Ectodermal cell (in vitro differentiated cells): ENCODE measurements around the gene PRDM16.
"Not testable (repeated sequence)": the region's sequence is repeated elsewhere in the genome, so short reads cannot be mapped to it uniquely, and the experiment has no call there.

Experiments used
- H3K27ac ChIP-seq: 2 replicates; pipeline ENCODE4 v1.7.0; 2013; ENCODE audit warnings: mild to moderate bottlenecking, low read depth, low read length; ENCODE audit not compliant: insufficient read depth, poor library complexity, severe bottlenecking
- H3K27me3 ChIP-seq: 2 replicates; pipeline ENCODE4 v1.7.0; 2013; ENCODE audit warnings: mild to moderate bottlenecking, low read length; ENCODE audit not compliant: insufficient read depth, control insufficient read depth, poor library complexity, severe bottlenecking
- H3K36me3 ChIP-seq: one replicate; pipeline ENCODE4 v1.7.0; 2013; ENCODE audit warnings: low read length; ENCODE audit not compliant: control insufficient read depth, insufficient read depth
- H3K4me1 ChIP-seq: one replicate; pipeline ENCODE4 v1.7.0; 2013; ENCODE audit warnings: low read length; ENCODE audit not compliant: control insufficient read depth, insufficient read depth
- H3K4me3 ChIP-seq: 2 replicates; pipeline ENCODE4 v1.7.0; 2013; ENCODE audit warnings: low read depth, low read length, control low read depth; ENCODE audit not compliant: insufficient read depth
- H3K9me3 ChIP-seq: 2 replicates; pipeline ENCODE4 v1.7.0; 2013; ENCODE audit warnings: mild to moderate bottlenecking, low read length, moderate library complexity; ENCODE audit not compliant: control insufficient read depth
- WGBS, 2 experiments: methylation state at CpG; one replicate each; pipeline ENCODE4 v1.1.7; 2013; ENCODE audit warnings: missing lambda C conversion rate in 2 of 2; 5-methylcytosine and 5-hydroxymethylcytosine counted together

Gene PRDM16

DNA sequence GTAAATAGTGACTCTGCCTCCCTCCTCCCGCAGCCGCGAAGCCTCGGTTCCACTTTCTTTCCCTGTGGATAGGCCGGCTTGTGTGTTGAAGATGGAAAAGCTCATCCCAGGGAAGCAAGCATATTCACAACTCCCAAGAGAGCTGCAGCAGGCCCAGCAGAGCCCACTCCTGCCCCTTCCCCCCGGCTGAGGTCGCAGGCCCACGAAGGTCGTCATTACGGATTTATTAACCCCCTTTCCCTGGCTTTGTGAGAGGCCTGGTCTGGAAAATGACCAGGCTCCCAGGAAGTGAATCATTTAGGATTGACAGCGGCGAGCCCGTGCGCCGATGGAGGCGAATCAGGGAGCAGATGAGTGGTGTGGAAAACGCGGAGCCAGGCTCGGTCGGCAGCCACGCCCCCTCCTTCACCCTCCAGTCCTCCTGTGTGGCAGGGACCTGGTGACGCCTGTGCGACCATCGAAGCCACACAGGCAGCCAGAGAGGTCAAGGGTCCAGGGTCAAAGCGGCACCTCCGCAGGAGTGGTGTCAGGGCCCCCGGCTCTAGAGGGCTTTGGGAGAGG, 93.4 kb downstream of the PRDM16 start:
- no peaks in the 10 kb centered on the region for H3K27me3 ChIP-seq
- H3K27ac ChIP-seq: no peak overlapping the region
- no peaks in the 10 kb centered on the region for H3K36me3 ChIP-seq
- no peaks in the 10 kb centered on the region for H3K9me3 ChIP-seq
- no peak overlapping the region for H3K4me3 ChIP-seq
- H3K4me1 ChIP-seq: no peaks in the 10 kb centered on the region
- 86 to 87% methylated on average over 27 of the region's 27 CpGs for WGBS, 2 experiments

DNA sequence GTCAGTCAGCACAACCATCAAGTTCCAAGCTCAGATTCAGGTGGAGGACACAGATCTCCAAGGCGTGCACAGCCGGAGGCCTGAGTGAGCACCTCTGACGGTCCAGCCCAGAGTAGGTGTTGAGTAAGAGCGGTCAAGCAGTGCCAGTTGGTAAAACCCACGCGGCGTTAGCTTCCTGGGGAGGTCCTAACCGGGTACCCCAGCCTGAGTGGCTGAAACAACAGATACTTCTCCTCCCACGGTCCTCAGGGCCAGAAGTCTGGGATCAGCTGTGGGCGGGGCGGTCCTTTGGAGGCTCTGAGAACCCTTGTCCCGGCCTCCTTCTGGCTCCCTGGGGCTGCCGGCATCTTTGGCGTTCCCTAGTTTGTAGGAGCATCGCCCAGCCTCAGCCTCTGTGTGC, 94.4 kb downstream of the PRDM16 start:
- 85 to 89% methylated on average over 15 of the region's 15 CpGs for WGBS, 2 experiments
- Histone ChIP-seq H3K36me3 (no peaks in the 10 kb centered on the region), H3K9me3 (no peaks in the 10 kb centered on the region), H3K27ac (no peak overlapping the region), H3K4me3 (no peak overlapping the region), H3K27me3 (no peaks in the 10 kb centered on the region), H3K4me1 (no peaks in the 10 kb centered on the region)

DNA sequence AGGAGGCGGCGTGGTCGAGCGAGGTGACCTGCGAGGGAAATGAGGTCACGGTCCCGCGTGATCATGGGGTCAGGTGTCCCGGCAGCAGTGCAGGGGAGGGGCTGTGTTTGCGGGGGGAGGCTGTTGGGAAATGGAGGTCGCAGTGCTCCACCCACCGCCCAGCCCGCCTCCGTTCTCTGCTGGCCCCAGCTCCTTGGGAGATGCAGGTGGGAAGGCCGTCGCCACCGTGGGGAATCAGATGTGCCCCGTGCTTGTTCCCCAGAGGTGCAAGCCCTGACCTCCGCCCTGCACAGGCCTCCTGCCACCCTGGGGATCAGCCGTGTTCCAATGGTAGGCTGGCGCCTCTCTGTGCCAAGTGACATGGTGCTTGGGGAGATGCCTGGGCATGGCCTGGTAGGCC, 95.7 kb downstream of the PRDM16 start:
- H3K36me3 ChIP-seq: no peaks in the 10 kb centered on the region
- no peak overlapping the region for H3K27ac ChIP-seq
- no peaks in the 10 kb centered on the region for H3K9me3 ChIP-seq
- WGBS, 2 experiments: 93 to 94% methylated on average over 21 of the region's 21 CpGs
- H3K27me3 ChIP-seq: no peaks in the 10 kb centered on the region
- H3K4me1 ChIP-seq: peaks cover 7% of the 10 kb centered on the region
- H3K4me3 ChIP-seq: no peak overlapping the region

DNA sequence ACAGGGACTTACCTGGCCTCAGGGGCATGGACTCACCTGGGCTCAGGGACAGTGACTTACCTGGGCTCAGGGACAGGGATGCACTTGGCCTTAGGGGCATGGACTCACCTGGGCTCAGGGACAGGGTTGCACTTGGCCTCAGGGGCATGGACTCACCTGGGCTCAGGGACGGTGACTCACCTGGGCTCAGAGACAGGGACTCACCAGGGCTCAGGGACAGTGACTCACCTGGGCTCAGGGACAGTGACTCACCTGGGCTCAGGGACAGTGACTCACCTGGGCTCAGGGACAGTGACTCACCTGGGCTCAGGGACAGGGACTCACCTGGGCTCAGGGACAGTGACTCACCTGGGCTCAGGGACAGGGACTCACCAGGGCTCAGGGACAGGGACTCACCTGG, 96.2 kb downstream of the PRDM16 start:
- H3K36me3 ChIP-seq, H3K27ac ChIP-seq, H3K9me3 ChIP-seq, H3K4me3 ChIP-seq, H3K27me3 ChIP-seq: not testable (repeated sequence)
- whole genome bisulfite sequencing, 2 experiments: 90 to 93% methylated on average over 1 of the region's 1 CpG
- peaks cover 12% of the 10 kb centered on the region for H3K4me1 ChIP-seq

DNA sequence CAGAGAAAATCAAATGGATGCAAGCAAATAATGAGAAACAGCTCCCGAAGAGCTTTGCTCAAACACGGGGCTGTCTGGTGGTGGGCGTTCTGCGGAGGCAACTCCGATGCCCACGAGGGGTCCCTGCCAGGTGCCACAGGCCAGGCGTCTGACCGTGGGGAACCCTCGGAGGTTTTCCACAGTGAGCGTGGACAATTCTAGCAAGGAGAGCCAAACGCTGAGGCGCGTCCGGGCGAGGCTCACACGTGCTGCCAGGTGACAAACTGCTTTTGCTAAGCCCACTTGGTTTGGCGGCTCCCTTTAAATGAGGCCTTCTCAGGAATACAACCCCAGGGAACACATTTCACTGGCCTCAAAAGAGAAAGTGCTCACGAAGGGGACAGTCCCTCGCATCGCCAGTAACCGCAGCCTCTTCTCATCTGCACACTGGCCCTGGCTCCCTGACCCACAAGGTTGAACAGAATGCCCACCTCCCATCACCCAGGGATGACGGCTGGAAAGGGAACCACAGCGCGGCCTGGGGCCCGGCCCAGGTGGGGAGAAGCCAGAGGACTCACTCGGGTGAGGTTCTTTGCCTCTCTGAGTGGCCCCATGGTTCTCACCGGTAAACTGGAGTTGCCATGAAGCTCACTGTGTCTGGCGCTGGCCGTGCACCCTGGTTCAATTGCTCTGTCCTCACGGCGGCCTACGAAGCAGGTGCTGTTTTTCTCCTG, 97.4 kb downstream of the PRDM16 start:
- Histone ChIP-seq H3K27me3 (no peaks in the 10 kb centered on the region), H3K4me1 (peaks cover 24% of the 10 kb centered on the region), H3K36me3 (no peaks in the 10 kb centered on the region), H3K4me3 (no peak overlapping the region), H3K9me3 (no peaks in the 10 kb centered on the region), H3K27ac (no peak overlapping the region)
- 93% methylated on average over 32 of the region's 32 CpGs for WGBS, 2 experiments

DNA sequence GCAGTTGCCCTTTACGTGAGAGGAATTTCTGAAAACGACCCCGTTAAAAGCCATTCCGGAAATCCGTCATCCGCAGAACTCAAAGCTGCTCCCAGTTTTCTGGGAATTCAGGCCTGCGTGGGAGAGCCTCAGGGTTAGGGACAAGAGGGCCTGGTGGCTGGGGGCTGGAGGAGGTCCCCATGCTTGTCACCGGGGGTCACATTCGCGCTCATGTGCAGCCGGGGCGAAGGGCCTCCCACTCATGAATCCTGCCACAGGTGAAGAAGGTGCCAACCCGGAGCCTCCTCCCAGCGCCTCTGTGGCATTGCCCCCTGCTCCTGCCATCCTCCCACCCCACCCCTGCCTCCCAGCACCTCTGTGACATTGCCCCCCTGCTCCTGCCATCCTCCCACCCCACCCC, 98.3 kb downstream of the PRDM16 start:
- H3K36me3 ChIP-seq: no peaks in the 10 kb centered on the region
- 86 to 88% methylated on average over 14 of the region's 14 CpGs for WGBS, 2 experiments
- H3K4me1 ChIP-seq: peaks cover 24% of the 10 kb centered on the region
- H3K9me3 ChIP-seq: no peaks in the 10 kb centered on the region
- H3K27me3 ChIP-seq: no peaks in the 10 kb centered on the region
- no peak overlapping the region for H3K4me3 ChIP-seq
- H3K27ac ChIP-seq: no peak overlapping the region

DNA sequence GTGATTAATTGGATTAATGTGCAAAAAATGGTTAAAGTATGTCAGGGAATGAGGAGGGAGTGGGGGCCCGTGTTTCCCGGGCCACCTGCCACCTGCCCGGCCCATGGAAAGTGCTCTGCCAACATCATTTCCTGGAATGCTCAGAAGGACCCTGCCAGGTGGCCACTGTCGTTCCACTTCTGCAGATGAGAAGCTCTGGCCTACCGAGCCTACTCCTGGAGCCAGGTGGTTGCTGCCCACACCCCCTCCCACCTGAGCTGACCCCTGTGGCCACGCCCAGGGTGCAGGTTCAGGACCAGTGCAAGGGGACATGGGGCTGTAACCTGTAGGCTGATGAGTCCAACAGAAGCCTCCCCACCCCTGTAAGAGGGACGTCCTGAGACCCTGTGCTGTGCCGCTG, 99.7 kb downstream of the PRDM16 start:
- Histone ChIP-seq H3K27me3 (no peaks in the 10 kb centered on the region), H3K27ac (no peak overlapping the region), H3K4me1 (peaks cover 26% of the 10 kb centered on the region), H3K36me3 (no peaks in the 10 kb centered on the region), H3K9me3 (no peaks in the 10 kb centered on the region), H3K4me3 (no peak overlapping the region)
- 89% methylated on average over 8 of the region's 8 CpGs for WGBS, 2 experiments

DNA sequence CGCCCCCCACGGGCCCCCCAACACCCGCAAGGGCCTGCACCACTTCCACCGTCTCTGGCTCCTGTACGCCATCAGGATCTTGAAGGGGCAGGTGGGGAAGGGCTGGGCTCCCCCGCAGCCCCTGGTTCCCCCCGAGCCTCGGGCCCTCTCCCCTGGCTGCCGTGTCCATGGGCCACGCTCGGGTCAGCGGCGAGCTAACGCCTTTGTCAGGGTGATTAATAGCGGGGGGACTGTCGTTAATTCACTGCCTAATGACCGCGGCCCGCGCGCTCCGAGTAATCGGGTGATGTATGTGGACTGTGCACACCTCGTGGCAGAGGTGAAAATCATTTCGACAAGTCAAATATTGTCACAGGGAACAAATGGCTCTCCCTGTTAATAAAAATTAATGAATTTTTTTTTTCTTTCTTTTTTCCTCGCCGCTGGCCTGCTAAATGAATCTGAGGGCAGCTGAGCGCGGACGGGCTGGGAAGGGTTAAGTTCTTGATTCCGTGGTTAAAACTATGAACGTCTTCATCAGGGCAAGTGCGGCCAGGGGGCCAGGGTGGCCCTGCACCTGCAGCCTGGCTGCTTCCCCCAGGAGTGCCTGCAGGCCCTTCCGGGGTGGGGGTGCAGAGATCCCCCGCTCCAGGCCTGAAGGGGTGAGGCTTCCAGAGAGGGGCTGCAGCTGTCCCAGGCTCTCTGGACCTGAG, 100.8 kb downstream of the PRDM16 start:
- H3K36me3 ChIP-seq: no peaks in the 10 kb centered on the region
- H3K27ac ChIP-seq: no peak overlapping the region
- peaks cover 29% of the 10 kb centered on the region for H3K4me1 ChIP-seq
- H3K4me3 ChIP-seq: no peak overlapping the region
- no peaks in the 10 kb centered on the region for H3K9me3 ChIP-seq
- H3K27me3 ChIP-seq: no peaks in the 10 kb centered on the region
- WGBS, 2 experiments: 83 to 84% methylated on average over 35 of the region's 35 CpGs

DNA sequence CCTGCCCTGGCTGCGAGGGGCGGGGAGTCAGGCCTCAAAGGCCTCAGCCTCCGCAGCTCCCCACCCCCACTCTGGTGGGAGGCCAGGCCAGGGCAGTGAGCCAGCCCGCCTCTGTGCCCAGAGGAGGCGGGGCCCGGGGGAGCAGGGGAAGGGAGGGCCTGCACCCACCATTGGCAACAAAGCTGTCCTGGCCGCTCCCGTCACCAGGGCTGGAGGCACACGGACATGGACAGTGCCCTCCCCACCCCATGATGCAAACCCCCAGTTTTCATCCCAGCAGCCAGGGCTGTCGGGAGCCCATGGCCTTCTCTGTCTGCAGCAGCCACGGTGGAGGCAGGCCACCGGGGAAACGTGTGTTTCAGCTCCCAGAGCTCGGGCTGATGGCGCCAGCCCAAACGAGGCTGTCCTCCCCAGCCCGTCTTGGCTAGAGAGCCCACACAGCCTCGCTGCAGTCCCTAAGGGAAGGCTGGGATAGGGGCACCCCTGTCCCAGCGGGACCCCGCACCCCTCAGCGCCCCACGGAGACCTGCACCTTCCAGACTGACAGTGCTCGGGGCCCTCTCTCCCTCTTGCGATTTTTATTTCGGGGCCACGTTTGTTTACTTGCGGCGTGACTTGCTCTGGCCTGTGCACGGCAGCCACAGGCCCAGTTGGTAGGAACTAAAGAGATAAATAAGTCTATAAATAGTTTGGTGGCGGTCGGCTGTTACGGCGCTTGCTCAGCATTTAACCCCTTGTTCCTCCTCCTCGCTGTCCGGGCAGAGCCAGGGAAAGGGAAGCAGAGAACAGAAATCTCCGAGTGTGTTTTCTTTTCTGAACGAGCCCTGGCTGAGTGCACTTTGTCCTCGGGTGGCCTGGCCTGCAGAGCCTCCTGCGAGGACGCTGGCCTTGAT, 101.8 kb downstream of the PRDM16 start:
- WGBS, 2 experiments: 71 to 73% methylated on average over 40 of the region's 40 CpGs
- H3K9me3 ChIP-seq: no peaks in the 10 kb centered on the region
- no peaks in the 10 kb centered on the region for H3K27me3 ChIP-seq
- no peak overlapping the region for H3K4me3 ChIP-seq
- no peak overlapping the region for H3K27ac ChIP-seq
- no peaks in the 10 kb centered on the region for H3K36me3 ChIP-seq
- peaks cover 29% of the 10 kb centered on the region for H3K4me1 ChIP-seq

DNA sequence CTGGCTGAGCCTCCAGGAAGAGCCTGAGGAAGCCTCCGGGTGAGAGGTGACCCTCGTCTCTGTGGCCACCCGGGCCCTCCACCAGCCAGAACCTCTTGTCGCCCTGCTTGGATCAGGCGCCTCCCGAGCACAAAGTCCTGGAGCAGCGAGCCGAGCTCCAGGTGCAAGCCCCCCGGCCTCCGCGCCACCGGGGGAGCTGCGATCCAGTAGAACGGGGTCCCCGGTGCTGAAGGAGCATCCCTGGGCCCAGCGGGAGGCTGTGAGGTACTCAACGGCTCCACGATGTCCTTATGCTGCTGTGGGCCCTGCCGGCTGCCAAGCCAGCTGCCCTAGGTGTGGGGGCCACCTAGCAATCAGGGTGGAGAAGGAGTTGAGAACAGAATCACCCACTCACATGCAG, 102.8 kb downstream of the PRDM16 start:
- H3K4me3 ChIP-seq: no peak overlapping the region
- no peaks in the 10 kb centered on the region for H3K27me3 ChIP-seq
- peaks cover 29% of the 10 kb centered on the region for H3K4me1 ChIP-seq
- WGBS, 2 experiments: 92 to 95% methylated on average over 19 of the region's 19 CpGs
- H3K27ac ChIP-seq: no peak overlapping the region
- no peaks in the 10 kb centered on the region for H3K9me3 ChIP-seq
- no peaks in the 10 kb centered on the region for H3K36me3 ChIP-seq
